ENCODE data around the gene CD3E. TPM values are rescaled to one million over a fixed set of nuclear protein-coding genes. Genes with fewer than 3 reads are reported as not detected.

Gene CD3E
- total RNA-seq, 1 donor from 2014 or later: not detected

DNA sequence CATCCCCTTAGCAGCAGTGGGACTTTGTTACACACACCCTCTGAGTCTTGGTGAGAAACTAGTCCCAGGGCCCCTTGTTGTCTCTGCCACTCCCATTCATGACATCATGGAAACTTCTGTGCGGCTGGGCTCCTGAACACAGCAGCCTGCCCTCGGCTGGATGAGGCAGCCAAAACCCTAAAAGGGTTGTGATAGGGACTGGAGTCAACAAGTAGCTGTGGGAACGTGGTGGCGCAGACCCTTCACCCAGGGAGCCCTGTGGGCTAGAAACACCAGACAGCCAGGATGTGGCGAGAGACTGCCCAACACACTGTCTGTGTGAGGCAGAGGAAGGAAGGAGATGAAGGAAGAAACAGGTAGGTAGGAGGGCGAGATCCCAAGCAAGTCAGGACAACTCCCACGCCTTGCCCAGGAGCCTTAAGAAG lies 34.1 kb downstream of the CD3E start:
- Mint-ChIP-seq H3K27ac (peak overlapping the region; percentile 1), H3K36me3 (ENCODE audit: insufficient read depth) (no peaks in the 10 kb centered on the region), H3K9me3 (ENCODE audit: low read depth) (no peaks in the 10 kb centered on the region), H3K4me1 (ENCODE audit: low read depth) (no peaks in the 10 kb centered on the region), H3K27me3 (peaks cover 6% of the 10 kb centered on the region), H3K4me3 (ENCODE audit: low read depth) (no peak overlapping the region)
- DNase-seq (ENCODE audit: low spot score, unreplicated experiment): no peak
- TF ChIP-seq, protein P1, sequence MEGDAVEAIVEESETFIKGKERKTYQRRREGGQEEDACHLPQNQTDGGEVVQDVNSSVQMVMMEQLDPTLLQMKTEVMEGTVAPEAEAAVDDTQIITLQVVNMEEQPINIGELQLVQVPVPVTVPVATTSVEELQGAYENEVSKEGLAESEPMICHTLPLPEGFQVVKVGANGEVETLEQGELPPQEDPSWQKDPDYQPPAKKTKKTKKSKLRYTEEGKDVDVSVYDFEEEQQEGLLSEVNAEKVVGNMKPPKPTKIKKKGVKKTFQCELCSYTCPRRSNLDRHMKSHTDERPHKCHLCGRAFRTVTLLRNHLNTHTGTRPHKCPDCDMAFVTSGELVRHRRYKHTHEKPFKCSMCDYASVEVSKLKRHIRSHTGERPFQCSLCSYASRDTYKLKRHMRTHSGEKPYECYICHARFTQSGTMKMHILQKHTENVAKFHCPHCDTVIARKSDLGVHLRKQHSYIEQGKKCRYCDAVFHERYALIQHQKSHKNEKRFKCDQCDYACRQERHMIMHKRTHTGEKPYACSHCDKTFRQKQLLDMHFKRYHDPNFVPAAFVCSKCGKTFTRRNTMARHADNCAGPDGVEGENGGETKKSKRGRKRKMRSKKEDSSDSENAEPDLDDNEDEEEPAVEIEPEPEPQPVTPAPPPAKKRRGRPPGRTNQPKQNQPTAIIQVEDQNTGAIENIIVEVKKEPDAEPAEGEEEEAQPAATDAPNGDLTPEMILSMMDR (IDR thresholded peaks at IDR 0.05; ENCODE audit: unreplicated experiment): no peak

- Mint-ChIP-seq H3K27me3 (peaks cover 6% of the 10 kb centered on the region), H3K4me1 (ENCODE audit: low read depth) (no peaks in the 10 kb centered on the region), H3K4me3 (ENCODE audit: low read depth) (no peak overlapping the region), H3K9me3 (ENCODE audit: low read depth) (no peaks in the 10 kb centered on the region), H3K27ac (peak overlapping the region; percentile 66), H3K36me3 (ENCODE audit: insufficient read depth) (no peaks in the 10 kb centered on the region)
- TF ChIP-seq, protein P1 (IDR thresholded peaks at IDR 0.05; ENCODE audit: unreplicated experiment): no peak
- no peak for DNase-seq (ENCODE audit: low spot score, unreplicated experiment)
Observed at GRCh38 chr11:118339281-118339961, 34.9 kb downstream of the CD3E start.

- H3K27me3 Mint-ChIP-seq: peaks cover 14% of the 10 kb centered on the region
- TF ChIP-seq, protein P1 (IDR thresholded peaks at IDR 0.05; ENCODE audit: unreplicated experiment): no peak
Observed at GRCh38 chr11:118340449-118340848, 35.9 kb downstream of the CD3E start.

GRCh38 chr11:118341261-118341660 lies 36.7 kb downstream of the CD3E start:
- no peaks in the 10 kb centered on the region for H3K9me3 Mint-ChIP-seq (ENCODE audit: low read depth)
- peaks cover 18% of the 10 kb centered on the region for H3K27me3 Mint-ChIP-seq
- H3K36me3 Mint-ChIP-seq (ENCODE audit: insufficient read depth): no peaks in the 10 kb centered on the region
- DNase-seq (ENCODE audit: low spot score, unreplicated experiment): no peak
- no peak overlapping the region for H3K27ac Mint-ChIP-seq
- H3K4me3 Mint-ChIP-seq (ENCODE audit: low read depth): no peak overlapping the region
- H3K4me1 Mint-ChIP-seq (ENCODE audit: low read depth): no peaks in the 10 kb centered on the region
- TF ChIP-seq, protein P1 (IDR thresholded peaks at IDR 0.05; ENCODE audit: unreplicated experiment): no peak

More at GRCh38 chr11:118340449-118340848, 35.9 kb downstream of the CD3E start:
- Mint-ChIP-seq H3K9me3 (ENCODE audit: low read depth) (no peaks in the 10 kb centered on the region), H3K4me1 (ENCODE audit: low read depth) (no peaks in the 10 kb centered on the region), H3K36me3 (ENCODE audit: insufficient read depth) (no peaks in the 10 kb centered on the region), H3K4me3 (ENCODE audit: low read depth) (no peak overlapping the region), H3K27ac (no peak overlapping the region)
- DNase-seq (ENCODE audit: low spot score, unreplicated experiment): no peak

DNA sequence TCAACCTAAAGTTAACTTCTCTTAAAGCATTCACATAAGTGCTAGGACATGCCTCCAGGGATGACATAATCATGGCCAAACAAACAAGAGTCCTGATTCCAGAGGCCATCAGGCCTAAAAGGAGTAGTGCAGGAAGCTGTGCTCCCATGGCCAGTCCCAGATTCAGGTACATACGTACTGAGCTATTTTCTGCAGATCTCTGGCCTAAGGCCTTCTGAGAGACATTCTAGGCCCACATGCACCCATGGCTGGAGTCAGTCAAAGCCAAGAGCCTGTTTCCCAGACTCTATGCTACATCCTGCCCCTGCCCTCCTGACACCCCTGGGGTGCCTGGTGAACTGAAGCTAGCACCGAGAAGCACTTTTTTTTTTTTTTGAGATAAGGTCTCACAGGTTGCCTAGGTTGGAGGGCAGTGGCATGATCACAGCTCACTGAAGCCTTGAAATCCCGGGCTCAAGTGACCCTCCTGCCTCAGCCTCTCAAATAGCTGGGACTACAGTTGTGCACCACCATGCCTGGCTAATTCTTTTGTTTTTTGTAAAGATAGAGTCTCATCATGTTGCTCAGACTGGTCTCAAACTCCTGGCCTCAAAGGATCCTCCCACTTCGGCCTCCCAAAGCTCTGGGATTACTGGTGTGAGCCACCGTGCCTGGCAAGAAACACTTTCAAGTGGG lies 37.4 kb downstream of the CD3E start:
- Mint-ChIP-seq H3K4me3 (ENCODE audit: low read depth) (no peak overlapping the region), H3K9me3 (ENCODE audit: low read depth) (no peaks in the 10 kb centered on the region), H3K27ac (no peak overlapping the region), H3K27me3 (peaks cover 21% of the 10 kb centered on the region), H3K36me3 (ENCODE audit: insufficient read depth) (no peaks in the 10 kb centered on the region), H3K4me1 (ENCODE audit: low read depth) (no peaks in the 10 kb centered on the region)
- DNase-seq (ENCODE audit: low spot score, unreplicated experiment): no peak
- TF ChIP-seq, protein P1 (IDR thresholded peaks at IDR 0.05; ENCODE audit: unreplicated experiment): no peak
